Left lung (tissue), 10 donors: ENCODE results near the gene FRMD4A. TPM values are rescaled to one million over a fixed set of nuclear protein-coding genes. Genes with fewer than 3 reads are reported as not detected.

Experiments used
- ATAC-seq: fragments of 200-7000 bp; cut with Tn5 transposase; one replicate; pipeline ENCODE4 v1.9.1; 2020; ENCODE audit warnings: moderate library complexity
- DNase-seq, 4 donors: peaks; one replicate each; pipeline ENCODE4 v3.0.0-alpha.2; 2013 to 2020
- H3K27ac ChIP-seq, 2 donors: fragments of 200-600 bp; sonication (generic) in 1 of 2; one replicate each; pipeline versions ENCODE4 v1.5.0 to v1.8.0; 2020 to 2021
- H3K27me3 ChIP-seq, 2 donors: fragments of 200-600 bp; sonication (generic) in 1 of 2; one replicate each; pipeline versions ENCODE4 v1.5.0 to v1.8.0; 2020 to 2021
- H3K36me3 ChIP-seq, 2 donors: fragments of 200-600 bp; sonication (generic) in 1 of 2; one replicate each; pipeline versions ENCODE4 v1.5.0 to v1.8.0; 2020 to 2021
- H3K4me1 ChIP-seq, 2 donors: fragments of 200-600 bp; one replicate each; pipeline ENCODE4 v1.8.0; 2021
- H3K4me3 ChIP-seq, 2 donors: fragments of 200-600 bp; sonication (generic) in 1 of 2; one replicate each; pipeline versions ENCODE4 v1.5.0 to v1.8.0; 2020 to 2021; ENCODE audit warnings: mild to moderate bottlenecking in 1 of 2
- H3K9me3 ChIP-seq, 2 donors: fragments of 200-600 bp; sonication (generic) in 1 of 2; one replicate each; pipeline versions ENCODE4 v1.5.0 to v1.8.0; 2020 to 2021
- intact Hi-C, 2 donors: fragments of 100-400 bp; cut with DNase I; formaldehyde crosslinking; loops; one replicate each; pipeline versions ENCODE4 v1.11.2 to v1.14.2; 2022
- polyA plus RNA-seq, 6 donors: library from polyadenylated mRNA; unstranded; fragments of 120-200 nt; gene quantifications; one replicate each; pipeline ENCODE4 v1.2.1, GENCODE V29; 2013; ENCODE audit not compliant: insufficient read length in 6 of 6
- total RNA-seq, 2 donors: library from RNA; stranded (reverse); fragmentation: NEBNext Ultra II Directional; extraction: Animal tissue kit (Norgen Biotek cat#: 25700); gene quantifications; one replicate each; pipeline ENCODE4 v1.2.1, GENCODE V29; 2021
- TF ChIP-seq, protein P1 (sequence below), 2 donors: fragments of 200-600 bp; sonication (generic) in 1 of 2; IDR thresholded peaks; one replicate each; pipeline versions ENCODE4 v1.5.0 to v1.8.0; 2021; ENCODE audit warnings: antibody characterized with exemption in 2 of 2
- donor health status: DM: no; HTN: yes; CAD: no.
- donor health status: DM: no; HTN: no; CAD: no.

Gene FRMD4A
- total and polyA plus RNA-seq, 8 donors, result 33.9 to 62.8 (median 57.0) TPM

DNA sequence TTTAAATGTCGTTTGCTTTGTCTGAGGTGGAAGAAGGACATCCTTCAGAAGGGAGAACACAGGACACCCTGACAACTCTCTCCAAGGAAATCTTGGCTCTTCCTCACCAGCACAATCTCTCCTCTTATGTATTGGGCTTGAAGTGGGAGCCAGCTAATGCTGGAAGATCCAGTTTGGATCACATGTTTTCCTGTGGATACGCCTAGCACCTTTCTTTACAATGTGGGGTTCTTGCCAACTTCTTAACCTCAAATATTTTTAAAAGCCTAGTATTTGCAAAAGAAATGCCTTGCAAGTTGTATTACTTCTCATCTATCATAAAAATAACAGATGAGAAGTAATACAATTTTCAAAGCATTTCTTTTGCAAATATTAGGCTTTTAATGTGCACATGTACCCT, 76.4 kb downstream of the FRMD4A start:
- TF ChIP-seq, protein P1, sequence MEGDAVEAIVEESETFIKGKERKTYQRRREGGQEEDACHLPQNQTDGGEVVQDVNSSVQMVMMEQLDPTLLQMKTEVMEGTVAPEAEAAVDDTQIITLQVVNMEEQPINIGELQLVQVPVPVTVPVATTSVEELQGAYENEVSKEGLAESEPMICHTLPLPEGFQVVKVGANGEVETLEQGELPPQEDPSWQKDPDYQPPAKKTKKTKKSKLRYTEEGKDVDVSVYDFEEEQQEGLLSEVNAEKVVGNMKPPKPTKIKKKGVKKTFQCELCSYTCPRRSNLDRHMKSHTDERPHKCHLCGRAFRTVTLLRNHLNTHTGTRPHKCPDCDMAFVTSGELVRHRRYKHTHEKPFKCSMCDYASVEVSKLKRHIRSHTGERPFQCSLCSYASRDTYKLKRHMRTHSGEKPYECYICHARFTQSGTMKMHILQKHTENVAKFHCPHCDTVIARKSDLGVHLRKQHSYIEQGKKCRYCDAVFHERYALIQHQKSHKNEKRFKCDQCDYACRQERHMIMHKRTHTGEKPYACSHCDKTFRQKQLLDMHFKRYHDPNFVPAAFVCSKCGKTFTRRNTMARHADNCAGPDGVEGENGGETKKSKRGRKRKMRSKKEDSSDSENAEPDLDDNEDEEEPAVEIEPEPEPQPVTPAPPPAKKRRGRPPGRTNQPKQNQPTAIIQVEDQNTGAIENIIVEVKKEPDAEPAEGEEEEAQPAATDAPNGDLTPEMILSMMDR (IDR thresholded peaks at IDR 0.05), result no peak
- DNase-seq (no peak), ATAC-seq (no peak)
- Histone ChIP-seq H3K27ac (no peak overlapping the region), H3K36me3 (no peaks in the 10 kb centered on the region), H3K4me3 (no peak overlapping the region), H3K4me1 (no peaks in the 10 kb centered on the region), H3K9me3 (peaks cover 0 to 6% of the 10 kb centered on the region in 2 donors), H3K27me3 (no peaks in the 10 kb centered on the region)
- intact Hi-C loops, result no loop called here

DNA sequence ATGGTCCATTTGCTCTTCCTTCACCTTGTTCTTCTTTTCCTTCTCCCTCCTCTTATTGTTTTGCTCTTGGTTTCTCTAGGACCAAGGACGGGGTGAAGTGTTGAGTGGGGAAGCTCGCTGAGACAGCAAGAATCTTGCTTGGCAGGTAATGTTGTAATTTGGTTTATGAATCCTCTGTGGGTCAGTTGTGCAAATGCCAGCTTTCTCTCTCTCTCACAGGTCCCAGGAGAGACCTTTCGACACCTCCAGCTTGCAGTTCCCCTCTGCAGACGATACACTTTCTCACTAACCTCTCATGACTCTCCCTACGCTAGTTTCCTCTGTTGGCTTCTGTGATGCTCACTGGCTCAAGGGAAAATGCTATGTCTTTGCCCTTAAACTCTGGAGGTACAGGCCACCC, 77.0 kb downstream of the FRMD4A start:
- no peaks in the 10 kb centered on the region for H3K27me3 ChIP-seq
- intact Hi-C loops, result no loop called here
- no peak overlapping the region for H3K4me3 ChIP-seq
- H3K4me1 ChIP-seq, result no peaks in the 10 kb centered on the region
- H3K36me3 ChIP-seq, result no peaks in the 10 kb centered on the region
- TF ChIP-seq, protein P1 (IDR thresholded peaks at IDR 0.05), result no peak
- H3K9me3 ChIP-seq, result peaks cover 0 to 6% of the 10 kb centered on the region in 2 donors
- ATAC-seq (no peak), DNase-seq (no peak)
- H3K27ac ChIP-seq, result no peak overlapping the region

DNA sequence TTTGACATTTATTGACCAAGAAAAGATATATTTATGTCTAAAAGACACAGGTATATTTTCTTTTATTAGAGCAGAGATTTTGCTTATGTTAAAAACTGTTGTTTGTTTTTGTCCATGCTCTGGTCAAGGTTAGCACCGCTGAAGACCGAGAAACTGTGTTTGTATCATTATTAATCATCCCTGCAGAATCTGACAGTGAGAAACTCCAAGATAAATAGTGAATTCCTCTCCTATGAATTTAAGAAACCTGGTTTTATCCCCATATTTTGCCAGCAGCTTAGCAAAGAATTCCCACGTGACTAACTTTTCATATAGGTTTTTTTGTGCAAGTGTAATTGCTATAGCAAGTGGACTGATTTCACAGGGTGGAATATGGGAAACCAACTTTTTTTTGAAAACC, 77.6 kb downstream of the FRMD4A start:
- H3K27ac ChIP-seq, result no peak overlapping the region
- H3K4me3 ChIP-seq, result no peak overlapping the region
- DNase-seq, result no peak
- H3K36me3 ChIP-seq, result no peaks in the 10 kb centered on the region
- H3K4me1 ChIP-seq, result no peaks in the 10 kb centered on the region
- ATAC-seq, result no peak
- no peaks in the 10 kb centered on the region for H3K27me3 ChIP-seq
- intact Hi-C loops, result no loop called here
- TF ChIP-seq, protein P1 (IDR thresholded peaks at IDR 0.05), result no peak
- H3K9me3 ChIP-seq, result peaks cover 0 to 6% of the 10 kb centered on the region in 2 donors

DNA sequence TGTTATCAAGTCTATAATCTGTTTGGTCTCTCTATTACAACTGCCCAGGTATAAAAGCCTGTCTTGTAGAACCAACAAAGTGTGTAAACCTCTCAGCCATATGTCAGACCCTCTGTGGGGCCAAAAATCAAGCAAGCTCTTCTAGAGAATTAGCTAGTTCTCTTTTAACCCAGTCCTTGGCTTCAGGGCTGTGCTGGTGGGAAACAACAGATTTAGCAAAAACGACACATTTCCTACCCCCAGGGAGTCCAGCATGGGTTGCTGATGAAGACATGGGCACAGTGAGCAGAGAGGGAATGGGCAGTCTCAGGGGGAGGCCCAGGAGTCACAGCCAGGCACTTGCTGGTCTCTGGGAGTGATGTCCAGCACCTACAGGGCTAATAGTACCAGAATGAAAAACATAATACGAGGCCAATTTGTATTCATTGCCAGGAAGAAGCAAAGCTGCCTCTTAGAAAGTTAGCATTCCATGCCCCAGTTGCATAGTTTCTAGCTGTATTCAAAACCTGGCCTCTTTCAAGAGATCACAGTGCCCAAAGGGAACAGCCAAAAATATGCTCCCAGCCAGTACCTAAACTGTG, 80.1 kb downstream of the FRMD4A start:
- Histone ChIP-seq H3K27me3 (no peaks in the 10 kb centered on the region), H3K36me3 (no peaks in the 10 kb centered on the region), H3K4me1 (no peaks in the 10 kb centered on the region), H3K4me3 (no peak overlapping the region), H3K27ac (no peak overlapping the region), H3K9me3 (peaks cover 0 to 6% of the 10 kb centered on the region in 2 donors)
- intact Hi-C loops, result no loop called here
- DNase-seq, result no peak
- no peak for ATAC-seq
- TF ChIP-seq, protein P1 (IDR thresholded peaks at IDR 0.05), result no peak

DNA sequence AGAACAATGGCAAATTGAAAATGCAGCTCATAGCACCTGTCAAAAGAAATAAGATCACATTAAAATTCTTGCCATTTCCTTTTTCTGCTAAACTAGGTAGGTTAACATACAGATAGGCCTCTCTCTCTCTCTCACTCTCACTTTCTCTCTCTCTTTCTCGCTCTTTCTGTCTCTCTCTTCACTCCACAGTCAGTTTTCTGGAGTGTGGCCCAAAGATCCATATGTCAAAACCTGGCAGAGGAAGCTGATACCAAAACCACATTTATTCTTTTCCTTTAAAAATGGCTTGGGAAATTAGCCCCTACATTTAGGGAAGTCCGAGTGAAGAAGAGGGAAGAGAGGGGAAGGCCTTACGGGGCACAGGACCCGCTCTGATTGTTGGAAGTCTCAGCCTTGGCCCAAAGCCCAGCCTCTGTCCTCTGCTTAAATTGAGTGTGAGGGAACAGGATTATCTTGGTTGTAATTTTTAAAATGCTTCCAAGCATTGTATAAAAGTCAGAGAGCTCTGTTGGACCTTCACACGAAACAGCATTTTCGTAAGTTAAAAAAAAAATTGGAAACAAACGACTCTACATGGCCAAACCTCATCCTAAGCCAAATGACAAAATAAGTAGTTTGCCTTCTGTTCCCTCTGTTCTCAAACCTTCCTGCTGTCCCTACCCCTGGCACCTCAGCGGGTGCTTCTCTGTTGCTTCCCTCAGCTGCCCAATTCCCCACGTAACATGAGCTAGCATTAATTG, 83.2 kb downstream of the FRMD4A start:
- peak in 2 of 4 donors; percentile 81 to 89 for DNase-seq
- no peaks in the 10 kb centered on the region for H3K36me3 ChIP-seq
- H3K27me3 ChIP-seq, result no peaks in the 10 kb centered on the region
- intact Hi-C loops, result no loop called here
- TF ChIP-seq, protein P1 (IDR thresholded peaks at IDR 0.05), result no peak
- no peaks in the 10 kb centered on the region for H3K4me1 ChIP-seq
- H3K27ac ChIP-seq, result no peak overlapping the region
- no peak for ATAC-seq
- no peak overlapping the region for H3K4me3 ChIP-seq
- peaks cover 0 to 6% of the 10 kb centered on the region in 2 donors for H3K9me3 ChIP-seq
